Measurements from ENCODE around the gene OGA.

OGA gene

DNA sequence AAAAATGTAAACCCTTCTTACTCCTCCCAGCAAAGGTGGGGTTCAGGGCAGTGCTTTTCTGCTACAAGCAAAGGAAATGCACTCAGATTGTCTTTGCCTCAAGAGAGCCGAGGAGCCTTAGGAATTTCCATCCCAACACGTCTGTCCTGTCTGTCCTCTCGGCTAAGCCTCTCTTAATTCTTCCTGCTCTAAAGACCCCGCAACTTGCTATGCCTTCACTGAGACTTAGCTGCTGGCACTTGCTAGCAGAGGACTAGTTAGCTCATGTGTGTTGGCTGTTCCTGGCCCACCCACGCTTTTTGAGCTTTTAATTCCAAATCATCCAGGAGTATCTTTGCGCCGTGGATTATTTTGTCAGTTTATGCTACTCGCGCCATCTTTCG, 34.5 kb downstream of the OGA start:
- H3F3A ChIP-seq (ENCODE audit: insufficient read depth, low read length), result peaks cover 39% of the 10 kb centered on the region

DNA sequence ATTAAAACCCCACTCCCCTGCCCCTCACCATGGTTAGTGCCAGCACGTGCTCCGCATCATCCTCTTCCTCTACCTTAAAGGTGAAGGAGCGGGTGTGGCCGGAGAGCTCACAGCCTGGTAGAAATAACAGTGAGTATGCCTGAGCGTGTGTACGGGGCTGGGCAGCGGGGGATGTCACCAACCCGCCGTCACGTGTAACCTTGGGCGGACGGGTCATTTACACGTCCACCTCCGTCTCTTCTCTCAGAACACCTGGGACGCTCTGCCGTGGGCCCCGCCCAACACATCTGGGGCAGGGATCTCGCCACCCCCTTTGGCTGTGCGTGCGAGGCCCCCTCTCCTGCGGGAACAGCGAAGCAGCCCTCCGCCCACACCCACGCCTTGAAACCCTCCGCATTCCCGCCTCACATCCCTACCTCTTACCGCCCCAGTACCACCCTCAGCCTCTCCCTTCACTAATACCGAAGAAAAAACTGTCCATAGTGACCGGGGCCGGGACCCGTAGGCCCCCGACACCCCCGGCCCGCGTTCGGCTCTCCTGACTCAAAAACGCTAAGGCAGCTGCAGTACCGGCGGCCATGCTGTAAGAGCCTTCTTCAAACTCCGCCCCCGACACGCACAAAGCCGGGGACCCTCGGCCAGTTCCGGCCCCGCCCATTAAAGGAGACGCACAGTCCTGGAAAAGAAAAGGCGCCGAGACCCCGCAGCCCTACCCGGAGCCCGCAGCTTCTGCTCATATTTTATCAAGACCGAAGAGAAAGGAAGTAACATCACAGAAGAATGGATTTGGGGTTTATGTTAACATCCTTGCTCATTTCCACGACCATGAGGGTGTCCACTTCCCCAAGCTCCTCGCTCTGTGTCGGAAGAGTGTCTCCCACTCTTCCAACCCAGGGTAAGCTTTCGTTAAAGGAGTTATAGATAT, 35.2 kb downstream of the OGA start, which contains the start of gene NPM3:
Gene NPM3, minus strand, starts transcription at position 636 of the 925 bp plus-strand sequence. Its CDS starts 56 bp downstream, at position 580.
- peak within 1 kb of the TSS; percentile 74 for H3K9ac ChIP-seq (ENCODE audit: low read length)
- no peak within 1 kb of the TSS; the same call in 1 of the 2 replicates for H3K27ac ChIP-seq (ENCODE audit: low read length)
- peaks cover 3% of the 10 kb centered on the region; the same call in 1 of the 2 replicates for H3K36me3 ChIP-seq (replicated peaks; ENCODE audit: insufficient read depth, low read length)
- H3K4me2 ChIP-seq (ENCODE audit: low read depth, low read length), result peak within 1 kb of the TSS; percentile 94
- no peak for TF ChIP-seq EZH2phosphoT487 (IDR thresholded peaks at IDR 0.05; ENCODE audit: low read length)
- peaks cover 17% of the 10 kb centered on the region for H3K4me1 ChIP-seq (ENCODE audit: low read length)
- peaks cover 4% of the 10 kb centered on the region; the same call in 1 of the 2 replicates for H3K27me3 ChIP-seq (replicated peaks; ENCODE audit: insufficient read depth, low read length)
- H3K9me3 ChIP-seq (replicated peaks; ENCODE audit: insufficient read depth, low read length), result no peaks in the 10 kb centered on the region
- H2AFZ ChIP-seq (ENCODE audit: low read length), result peak within 1 kb of the TSS; percentile 87
- H4K20me1 ChIP-seq (ENCODE audit: insufficient read depth, low read length), result no peaks in the 10 kb centered on the region; the same call in 1 of the 2 replicates
- no peaks in the 10 kb centered on the region for H3K9me2 ChIP-seq (replicated peaks; ENCODE audit: insufficient read depth, low read length)
- peaks cover 23% of the 10 kb centered on the region for H3K79me2 ChIP-seq (ENCODE audit: low read length)
- peak; percentile 87 for DNase-seq
- peak within 1 kb of the TSS; percentile 87 for H3K4me3 ChIP-seq (ENCODE audit: low read length)
- peaks cover 39% of the 10 kb centered on the region for H3F3A ChIP-seq (ENCODE audit: insufficient read depth, low read length)

More for the DNA sequence above, 34.5 kb downstream of the OGA start:
- Histone ChIP-seq H3K4me2 (ENCODE audit: low read depth, low read length) (peak overlapping the region; percentile 94), H3K4me3 (ENCODE audit: low read length) (peak overlapping the region; percentile 87), H3K27me3 (replicated peaks; ENCODE audit: insufficient read depth, low read length) (no peaks in the 10 kb centered on the region), H3K9me2 (replicated peaks; ENCODE audit: insufficient read depth, low read length) (no peaks in the 10 kb centered on the region), H3K79me2 (ENCODE audit: low read length) (peaks cover 23% of the 10 kb centered on the region), H3K4me1 (ENCODE audit: low read length) (peaks cover 17% of the 10 kb centered on the region), H3K9me3 (replicated peaks; ENCODE audit: insufficient read depth, low read length) (no peaks in the 10 kb centered on the region), H3K36me3 (replicated peaks; ENCODE audit: insufficient read depth, low read length) (peaks cover 3% of the 10 kb centered on the region; the same call in 1 of the 2 replicates), H4K20me1 (ENCODE audit: insufficient read depth, low read length) (no peaks in the 10 kb centered on the region; the same call in 1 of the 2 replicates), H3K27ac (ENCODE audit: low read length) (no peak overlapping the region), H3K9ac (ENCODE audit: low read length) (peak overlapping the region; percentile 74; the same call in 1 of the 2 replicates), H2AFZ (ENCODE audit: low read length) (peak overlapping the region; percentile 87)
- no peak for DNase-seq
- TF ChIP-seq EZH2 (optimal IDR thresholded peaks at IDR 0.05; ENCODE audit: low read depth, low read length), result no peak

DNA sequence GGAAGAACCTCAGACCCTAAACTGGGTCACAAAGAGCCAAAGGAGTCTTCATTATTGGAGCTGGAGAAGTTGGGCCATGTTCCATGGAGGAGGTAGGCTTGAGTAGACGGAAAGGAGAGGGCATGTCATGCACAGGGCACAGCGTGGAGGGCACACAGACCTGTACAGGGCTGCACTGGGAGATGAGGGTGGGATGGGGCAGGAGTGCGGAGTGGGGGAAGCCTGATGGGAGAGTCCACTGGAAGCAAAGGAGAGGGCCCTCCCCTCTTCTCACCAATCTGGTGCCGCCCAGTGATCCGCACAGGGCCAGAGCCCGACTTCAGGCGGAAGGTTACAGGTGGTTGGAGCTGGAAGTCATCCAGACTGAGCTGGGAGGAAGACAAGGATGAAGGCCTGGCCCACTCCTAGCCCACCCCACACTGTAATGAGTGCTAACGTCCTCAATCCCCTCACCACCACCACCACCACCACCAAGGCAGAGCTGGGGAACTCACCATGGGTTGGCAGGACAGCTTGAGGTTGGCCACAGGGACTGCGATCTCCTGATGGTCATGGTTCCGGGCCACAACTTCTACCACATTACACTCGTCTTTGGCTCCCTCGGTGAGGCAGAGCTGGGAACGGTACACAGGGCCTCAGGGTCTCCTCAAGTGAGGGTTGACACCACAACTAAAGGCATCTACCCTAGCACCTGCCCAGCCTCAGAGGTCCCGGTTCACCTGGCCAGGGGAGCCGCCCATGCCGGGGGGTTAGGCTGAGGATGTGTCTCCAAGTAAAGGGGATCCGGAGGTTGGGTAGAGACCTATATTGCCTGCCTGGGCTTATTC, 36.0 kb downstream of the OGA start:
- Histone ChIP-seq H4K20me1 (ENCODE audit: insufficient read depth, low read length) (no peaks in the 10 kb centered on the region; the same call in 1 of the 2 replicates), H3K4me2 (ENCODE audit: low read depth, low read length) (peak overlapping the region; percentile 94), H3K27ac (ENCODE audit: low read length) (no peak overlapping the region), H2AFZ (ENCODE audit: low read length) (peak overlapping the region; percentile 87), H3K4me1 (ENCODE audit: low read length) (peaks cover 17% of the 10 kb centered on the region), H3K9me3 (replicated peaks; ENCODE audit: insufficient read depth, low read length) (no peaks in the 10 kb centered on the region), H3K9ac (ENCODE audit: low read length) (peak overlapping the region; percentile 74), H3K79me2 (ENCODE audit: low read length) (peaks cover 18% of the 10 kb centered on the region), H3K36me3 (replicated peaks; ENCODE audit: insufficient read depth, low read length) (peaks cover 3% of the 10 kb centered on the region; the same call in 1 of the 2 replicates), H3K9me2 (replicated peaks; ENCODE audit: insufficient read depth, low read length) (no peaks in the 10 kb centered on the region), H3F3A (ENCODE audit: insufficient read depth, low read length) (peaks cover 34% of the 10 kb centered on the region), H3K27me3 (replicated peaks; ENCODE audit: insufficient read depth, low read length) (peaks cover 10% of the 10 kb centered on the region), H3K4me3 (ENCODE audit: low read length) (peak overlapping the region; percentile 87)
- no peak for TF ChIP-seq EZH2 (optimal IDR thresholded peaks at IDR 0.05; ENCODE audit: low read depth, low read length)
- TF ChIP-seq, protein P1, sequence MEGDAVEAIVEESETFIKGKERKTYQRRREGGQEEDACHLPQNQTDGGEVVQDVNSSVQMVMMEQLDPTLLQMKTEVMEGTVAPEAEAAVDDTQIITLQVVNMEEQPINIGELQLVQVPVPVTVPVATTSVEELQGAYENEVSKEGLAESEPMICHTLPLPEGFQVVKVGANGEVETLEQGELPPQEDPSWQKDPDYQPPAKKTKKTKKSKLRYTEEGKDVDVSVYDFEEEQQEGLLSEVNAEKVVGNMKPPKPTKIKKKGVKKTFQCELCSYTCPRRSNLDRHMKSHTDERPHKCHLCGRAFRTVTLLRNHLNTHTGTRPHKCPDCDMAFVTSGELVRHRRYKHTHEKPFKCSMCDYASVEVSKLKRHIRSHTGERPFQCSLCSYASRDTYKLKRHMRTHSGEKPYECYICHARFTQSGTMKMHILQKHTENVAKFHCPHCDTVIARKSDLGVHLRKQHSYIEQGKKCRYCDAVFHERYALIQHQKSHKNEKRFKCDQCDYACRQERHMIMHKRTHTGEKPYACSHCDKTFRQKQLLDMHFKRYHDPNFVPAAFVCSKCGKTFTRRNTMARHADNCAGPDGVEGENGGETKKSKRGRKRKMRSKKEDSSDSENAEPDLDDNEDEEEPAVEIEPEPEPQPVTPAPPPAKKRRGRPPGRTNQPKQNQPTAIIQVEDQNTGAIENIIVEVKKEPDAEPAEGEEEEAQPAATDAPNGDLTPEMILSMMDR (IDR thresholded peaks at IDR 0.05; ENCODE audit: low read length), result no peak
- no peak for TF ChIP-seq EZH2phosphoT487 (IDR thresholded peaks at IDR 0.05; ENCODE audit: low read length)
- no peak for DNase-seq

DNA sequence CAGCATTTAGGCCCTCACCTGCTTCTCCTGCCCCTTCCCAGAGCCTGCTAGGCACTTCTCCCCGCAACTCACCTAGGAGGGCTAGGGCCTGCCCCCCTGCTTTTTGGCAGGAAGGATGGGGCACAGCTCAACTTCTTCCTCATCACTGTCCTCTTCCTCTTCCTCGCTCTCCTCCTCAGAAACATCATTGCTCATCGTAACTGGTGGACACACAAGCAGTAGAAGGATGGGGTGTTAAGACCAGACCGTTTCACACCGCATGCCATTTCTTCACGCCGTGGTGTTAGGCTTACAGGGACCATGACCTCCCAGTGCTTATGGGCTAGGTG, 36.6 kb downstream of the OGA start:
- no peak for DNase-seq
- Histone ChIP-seq H3K4me2 (ENCODE audit: low read depth, low read length) (peak overlapping the region; percentile 94; the same call in 1 of the 2 replicates), H3K36me3 (replicated peaks; ENCODE audit: insufficient read depth, low read length) (no peaks in the 10 kb centered on the region), H3K79me2 (ENCODE audit: low read length) (peaks cover 16% of the 10 kb centered on the region), H3K9me3 (replicated peaks; ENCODE audit: insufficient read depth, low read length) (no peaks in the 10 kb centered on the region), H2AFZ (ENCODE audit: low read length) (no peak overlapping the region), H3F3A (ENCODE audit: insufficient read depth, low read length) (peaks cover 30% of the 10 kb centered on the region), H3K27ac (ENCODE audit: low read length) (no peak overlapping the region), H3K9ac (ENCODE audit: low read length) (no peak overlapping the region), H4K20me1 (ENCODE audit: insufficient read depth, low read length) (no peaks in the 10 kb centered on the region; the same call in 1 of the 2 replicates), H3K27me3 (replicated peaks; ENCODE audit: insufficient read depth, low read length) (peaks cover 16% of the 10 kb centered on the region), H3K4me1 (ENCODE audit: low read length) (peaks cover 17% of the 10 kb centered on the region), H3K9me2 (replicated peaks; ENCODE audit: insufficient read depth, low read length) (no peaks in the 10 kb centered on the region), H3K4me3 (ENCODE audit: low read length) (no peak overlapping the region)
- TF ChIP-seq EZH2phosphoT487 (IDR thresholded peaks at IDR 0.05; ENCODE audit: low read length) (no peak), EZH2 (optimal IDR thresholded peaks at IDR 0.05; ENCODE audit: low read depth, low read length) (no peak)
- TF ChIP-seq, protein P1 (IDR thresholded peaks at IDR 0.05; ENCODE audit: low read length), result no peak

All from MM.1S (cell line).